Heart right ventricle (tissue), 16 donors: ENCODE data around the gene ANO2. TPM values are rescaled to one million over a fixed set of nuclear protein-coding genes. Genes with fewer than 3 reads are reported as not detected.

Source experiments
- ATAC-seq, 8 donors: fragments of 200-7000 bp; cut with Tn5 transposase; one replicate each; pipeline ENCODE4 v1.9.1; 2020; ENCODE audit warnings: mild to moderate bottlenecking in 8 of 8, moderate library complexity in 8 of 8, moderate number of reproducible peaks in 1 of 8
- DNase-seq, 2 donors: peaks; one replicate each; pipeline ENCODE4 v3.0.0-alpha.2; 2020
- H3K27ac ChIP-seq, 10 donors: fragments of 200-600 bp; sonication (generic) in 2 of 10; one replicate each; pipeline versions ENCODE4 v1.5.0 to v1.8.0; 2020 to 2022; ENCODE audit warnings: mild to moderate bottlenecking in 3 of 10
- H3K27me3 ChIP-seq, 7 donors: fragments of 200-600 bp; one replicate each; pipeline ENCODE4 v1.8.0; 2021 to 2022; ENCODE audit warnings: mild to moderate bottlenecking in 2 of 7
- H3K36me3 ChIP-seq, 9 donors: fragments of 200-600 bp; sonication (generic) in 1 of 9; one replicate each; pipeline versions ENCODE4 v1.5.0 to v1.8.0; 2020 to 2022; ENCODE audit warnings: mild to moderate bottlenecking in 2 of 9
- H3K4me1 ChIP-seq, 9 donors: fragments of 200-600 bp; sonication (generic) in 1 of 9; one replicate each; pipeline versions ENCODE4 v1.5.0 to v1.8.0; 2020 to 2022; ENCODE audit warnings: mild to moderate bottlenecking in 4 of 9
- H3K4me3 ChIP-seq, 10 donors: fragments of 200-600 bp; sonication (generic) in 2 of 10; one replicate each; pipeline versions ENCODE4 v1.5.0 to v1.8.0; 2020 to 2022; ENCODE audit warnings: mild to moderate bottlenecking in 7 of 10, moderate library complexity in 2 of 10
- H3K9me3 ChIP-seq, 11 donors: fragments of 200-600 bp in 10 of 11; sonication (generic) in 2 of 11; one replicate each; pipeline versions ENCODE4 v1.5.0 to v1.8.0; 2013 to 2022; ENCODE audit warnings: mild to moderate bottlenecking in 2 of 11, control low read depth in 1 of 11, moderate library complexity in 1 of 11
- WGBS, 2 donors: extraction: QIAGEN DNeasy Blood & Tissue Kit; methylation state at CpG; one replicate each; pipeline ENCODE4 v1.1.7; 2013; ENCODE audit warnings: inconsistent platforms in 1 of 2; 5-methylcytosine and 5-hydroxymethylcytosine counted together
- intact Hi-C, 10 donors: fragments of 100-400 bp; cut with DNase I; formaldehyde crosslinking; loops; one replicate each; pipeline versions ENCODE4 v1.11.1 to v1.14.2; 2022
- polyA plus RNA-seq, 2 donors: library from polyadenylated mRNA; stranded (reverse); fragments of 200-250 nt; gene quantifications; one replicate each; pipeline ENCODE4 v1.2.3, GENCODE V29; 2013
- total RNA-seq, 10 donors: library from RNA; stranded (reverse); fragmentation: NEBNext Ultra II Directional in 3 of 10; extraction: Animal tissue kit (Norgen Biotek cat#: 25700) in 3 of 10; gene quantifications; one replicate each; pipeline versions ENCODE4 v1.2.1 to v1.2.4, GENCODE V29; 2021 to 2023
- TF ChIP-seq, protein P1 (sequence below), 9 donors: fragments of 200-600 bp; sonication (generic) in 2 of 9; IDR thresholded peaks; one replicate each; pipeline versions ENCODE4 v1.5.0 to v1.8.0; 2021 to 2022; ENCODE audit warnings: antibody characterized with exemption in 9 of 9, mild to moderate bottlenecking in 5 of 9, moderate library complexity in 1 of 9
- donor health status: Arrhythmogenic right ventricular cardiomyopathy.
- donor health status: ischemic (EF 13 %, LVEDD 7.1; RV severe dilation, severe dysfunction).
- donor health status: healthy with polysubstance abuse.
- donor health status: DM: no; HTN: yes; CAD: no.
- donor health status: DM: no; HTN: no; CAD: no.
- donor health status: ischemic (EF 25% LVEDD 6.9; RV normal size, moderate dysfunction).
- donor health status: ischemic (EF 25% LVEDD 5.7; RV mildly dilated, moderate dysfunction).
- donor health status: healthy.
- donor health status: DM: yes; HTN: yes; CAD: no.
- donor health status: Ischemic cardiomyopathy.
- donor health status: ischemic (EF 35%, LVEDD 5.7; RV mildly dilated, moderate dysfunction).
- donor health status: nonischemic (EF 11% LVEDD 7.7; RV severe dilation, severe dysfunction).
- donor health status: DM: yes; HTN: yes; CAD: no.
- donor health status: PGD.
- donor health status: ischemic (EF 29% LVEDD 5.4; RV normal size, mild dysfunction).
- donor health status: nonischemic (EF 23%, LVEDD 6.1; RV moderate dilation, normal function).

ANO2 gene
- total and polyA plus RNA-seq, 12 donors, result 4.0 to 15.2 (median 12.0) TPM

DNA sequence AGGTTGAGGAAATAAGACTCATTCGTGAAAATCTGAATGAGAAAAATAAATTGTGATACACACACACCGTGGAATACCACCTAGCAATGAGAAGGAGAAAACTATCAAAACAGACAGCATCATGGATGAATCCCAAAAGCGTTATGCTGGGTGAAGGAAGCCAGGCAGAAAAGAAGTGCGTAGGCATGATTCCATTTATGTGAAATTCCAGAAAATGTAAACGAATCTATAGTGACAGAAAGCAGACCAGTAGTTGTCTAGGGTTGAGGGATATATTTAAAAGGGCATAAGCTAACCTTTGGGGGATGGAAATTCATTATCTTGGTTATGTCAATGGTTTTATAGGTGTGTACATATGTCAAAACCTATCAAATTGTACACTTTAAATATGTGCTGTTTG lies 42.5 kb upstream of the ANO2 start:
- Histone ChIP-seq H3K4me3 (no peak overlapping the region), H3K9me3 (no peaks in the 10 kb centered on the region), H3K27ac (no peak overlapping the region), H3K27me3 (peaks cover 0 to 3% (median 0%) of the 10 kb centered on the region in 7 donors), H3K4me1 (peaks cover 0 to 9% (median 0%) of the 10 kb centered on the region in 9 donors), H3K36me3 (peaks cover 0 to 92% (median 14%) of the 10 kb centered on the region in 9 donors)
- ATAC-seq (no peak), DNase-seq (no peak)
- intact Hi-C loops, result loop anchor here in 6 of 10 donors (5.0 to 10.0 kb wide), 3 partner anchors 295 to 300 kb away; no protein-coding TSS in a partner anchor
- 84 to 86% methylated on average over 5 of the region's 5 CpGs for WGBS, 2 donors
- TF ChIP-seq, protein P1, sequence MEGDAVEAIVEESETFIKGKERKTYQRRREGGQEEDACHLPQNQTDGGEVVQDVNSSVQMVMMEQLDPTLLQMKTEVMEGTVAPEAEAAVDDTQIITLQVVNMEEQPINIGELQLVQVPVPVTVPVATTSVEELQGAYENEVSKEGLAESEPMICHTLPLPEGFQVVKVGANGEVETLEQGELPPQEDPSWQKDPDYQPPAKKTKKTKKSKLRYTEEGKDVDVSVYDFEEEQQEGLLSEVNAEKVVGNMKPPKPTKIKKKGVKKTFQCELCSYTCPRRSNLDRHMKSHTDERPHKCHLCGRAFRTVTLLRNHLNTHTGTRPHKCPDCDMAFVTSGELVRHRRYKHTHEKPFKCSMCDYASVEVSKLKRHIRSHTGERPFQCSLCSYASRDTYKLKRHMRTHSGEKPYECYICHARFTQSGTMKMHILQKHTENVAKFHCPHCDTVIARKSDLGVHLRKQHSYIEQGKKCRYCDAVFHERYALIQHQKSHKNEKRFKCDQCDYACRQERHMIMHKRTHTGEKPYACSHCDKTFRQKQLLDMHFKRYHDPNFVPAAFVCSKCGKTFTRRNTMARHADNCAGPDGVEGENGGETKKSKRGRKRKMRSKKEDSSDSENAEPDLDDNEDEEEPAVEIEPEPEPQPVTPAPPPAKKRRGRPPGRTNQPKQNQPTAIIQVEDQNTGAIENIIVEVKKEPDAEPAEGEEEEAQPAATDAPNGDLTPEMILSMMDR (IDR thresholded peaks at IDR 0.05), result no peak

GRCh38 chr12:5985471-5985870 lies 40.4 kb upstream of the ANO2 start:
- no peak for ATAC-seq
- Histone ChIP-seq H3K36me3 (peaks cover 0 to 94% (median 11%) of the 10 kb centered on the region in 9 donors), H3K4me3 (no peak overlapping the region), H3K9me3 (peaks cover 0 to 1% (median 0%) of the 10 kb centered on the region in 11 donors), H3K4me1 (peaks cover 0 to 9% (median 0%) of the 10 kb centered on the region in 9 donors), H3K27ac (no peak overlapping the region), H3K27me3 (peaks cover 0 to 3% (median 0%) of the 10 kb centered on the region in 7 donors)
- no peak for DNase-seq
- 79 to 83% methylated on average over 8 of the region's 8 CpGs for WGBS, 2 donors
- intact Hi-C loops, result loop anchor here in 6 of 10 donors (5.0 to 10.0 kb wide), 3 partner anchors 297 to 302 kb away; no protein-coding TSS in a partner anchor
- TF ChIP-seq, protein P1 (IDR thresholded peaks at IDR 0.05), result no peak

DNA sequence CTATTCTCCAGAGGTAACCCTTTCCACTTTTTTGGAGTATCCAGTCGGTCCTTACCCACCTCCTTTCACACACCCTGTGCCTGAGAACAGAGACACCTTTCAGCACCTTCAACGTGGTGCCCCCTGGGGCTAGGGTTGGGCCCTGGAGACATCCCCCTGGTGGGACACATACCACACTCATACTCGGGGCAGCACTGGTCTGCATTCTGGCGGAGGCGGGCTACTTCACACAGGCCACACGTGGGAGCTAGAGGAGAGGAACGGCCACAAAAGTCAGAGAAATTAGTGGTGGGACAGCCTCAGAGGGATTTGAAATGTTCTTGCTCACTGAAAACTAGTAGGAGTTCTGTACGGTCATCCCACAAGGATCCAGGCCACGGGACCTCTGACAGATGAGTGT lies 39.8 kb upstream of the ANO2 start:
- Histone ChIP-seq H3K9me3 (peaks cover 0 to 5% (median 0%) of the 10 kb centered on the region in 11 donors), H3K27me3 (peaks cover 0 to 3% (median 0%) of the 10 kb centered on the region in 7 donors), H3K27ac (no peak overlapping the region), H3K4me3 (no peak overlapping the region), H3K36me3 (peaks cover 0 to 91% (median 15%) of the 10 kb centered on the region in 9 donors), H3K4me1 (peaks cover 0 to 9% (median 0%) of the 10 kb centered on the region in 9 donors)
- 67 to 74% methylated on average over 9 of the region's 9 CpGs for WGBS, 2 donors
- ATAC-seq (peak in 1 of 8 donors; percentile 9), DNase-seq (no peak)
- intact Hi-C loops, result loop anchor here in 6 of 10 donors (5.0 to 10.0 kb wide), 3 partner anchors 297 to 302 kb away; no protein-coding TSS in a partner anchor
- TF ChIP-seq, protein P1 (IDR thresholded peaks at IDR 0.05), result no peak

- Histone ChIP-seq H3K36me3 (peaks cover 0 to 78% (median 15%) of the 10 kb centered on the region in 9 donors), H3K4me3 (no peak overlapping the region), H3K27me3 (peaks cover 0 to 3% (median 0%) of the 10 kb centered on the region in 7 donors), H3K27ac (no peak overlapping the region), H3K4me1 (peaks cover 0 to 6% (median 0%) of the 10 kb centered on the region in 9 donors), H3K9me3 (peaks cover 0 to 5% (median 0%) of the 10 kb centered on the region in 11 donors)
- no peak for DNase-seq
- 88 to 91% methylated on average over 4 of the region's 4 CpGs for WGBS, 2 donors
- TF ChIP-seq, protein P1 (IDR thresholded peaks at IDR 0.05), result no peak
- intact Hi-C loops, result loop anchor here in 4 of 10 donors (10.0 kb wide), 1 partner anchor 303 kb away; no protein-coding TSS in a partner anchor
- no peak for ATAC-seq
Measured at GRCh38 chr12:5982106-5982505, 37.0 kb upstream of the ANO2 start.
